ENCODE measurements around the gene RTL1. TPM values are rescaled to one million over a fixed set of nuclear protein-coding genes. Genes with fewer than 3 reads are reported as not detected.
A peak's percentile ranks its signal among the peaks of the same experiment; 100 is the strongest.

The RTL1 gene
- total RNA-seq, 1 donor from 2014 or later, result not detected

GRCh38 chr14:100884456-100884855, 19.1 kb downstream of the RTL1 start:
- H3K4me3 ChIP-seq, result no peak overlapping the region
- intact Hi-C loops (cut with micrococcal nuclease), result no loop called here
- DNase-seq, result peak; percentile 5
- H3K27me3 ChIP-seq (ENCODE audit: low read depth), result peaks cover 32% of the 10 kb centered on the region
- peaks cover 11% of the 10 kb centered on the region for H3K9me3 ChIP-seq (replicated peaks)
- no peaks in the 10 kb centered on the region for H3K4me1 ChIP-seq
- H3K27ac ChIP-seq (replicated peaks), result no peak overlapping the region
- TF ChIP-seq CTCF (IDR thresholded peaks at IDR 0.05; ENCODE audit: borderline replicate concordance), result no peak
- no peaks in the 10 kb centered on the region for H3K36me3 ChIP-seq

DNA sequence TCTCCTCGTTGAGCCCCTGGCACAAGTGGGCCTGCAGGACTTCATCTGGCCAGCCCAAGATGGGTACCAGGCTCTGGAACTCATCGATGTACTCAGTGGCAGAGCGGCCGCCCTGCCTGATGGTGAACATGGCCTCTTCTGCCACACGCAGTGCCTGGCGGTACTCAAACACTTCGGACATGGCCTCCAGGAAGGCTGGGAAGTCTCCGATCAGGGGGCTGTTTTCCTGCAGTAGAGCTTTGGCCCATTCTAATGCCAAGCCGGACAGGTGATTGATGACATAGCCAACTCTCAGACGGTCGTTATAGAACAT, 19.8 kb downstream of the RTL1 start:
- H3K9me3 ChIP-seq (replicated peaks), result peaks cover 11% of the 10 kb centered on the region
- H3K4me3 ChIP-seq, result no peak overlapping the region
- no peak for DNase-seq
- peaks cover 35% of the 10 kb centered on the region for H3K27me3 ChIP-seq (ENCODE audit: low read depth)
- intact Hi-C loops (cut with micrococcal nuclease), result no loop called here
- no peaks in the 10 kb centered on the region for H3K36me3 ChIP-seq
- no peaks in the 10 kb centered on the region for H3K4me1 ChIP-seq
- TF ChIP-seq CTCF (IDR thresholded peaks at IDR 0.05; ENCODE audit: borderline replicate concordance), result no peak
- no peak overlapping the region for H3K27ac ChIP-seq (replicated peaks)

DNA sequence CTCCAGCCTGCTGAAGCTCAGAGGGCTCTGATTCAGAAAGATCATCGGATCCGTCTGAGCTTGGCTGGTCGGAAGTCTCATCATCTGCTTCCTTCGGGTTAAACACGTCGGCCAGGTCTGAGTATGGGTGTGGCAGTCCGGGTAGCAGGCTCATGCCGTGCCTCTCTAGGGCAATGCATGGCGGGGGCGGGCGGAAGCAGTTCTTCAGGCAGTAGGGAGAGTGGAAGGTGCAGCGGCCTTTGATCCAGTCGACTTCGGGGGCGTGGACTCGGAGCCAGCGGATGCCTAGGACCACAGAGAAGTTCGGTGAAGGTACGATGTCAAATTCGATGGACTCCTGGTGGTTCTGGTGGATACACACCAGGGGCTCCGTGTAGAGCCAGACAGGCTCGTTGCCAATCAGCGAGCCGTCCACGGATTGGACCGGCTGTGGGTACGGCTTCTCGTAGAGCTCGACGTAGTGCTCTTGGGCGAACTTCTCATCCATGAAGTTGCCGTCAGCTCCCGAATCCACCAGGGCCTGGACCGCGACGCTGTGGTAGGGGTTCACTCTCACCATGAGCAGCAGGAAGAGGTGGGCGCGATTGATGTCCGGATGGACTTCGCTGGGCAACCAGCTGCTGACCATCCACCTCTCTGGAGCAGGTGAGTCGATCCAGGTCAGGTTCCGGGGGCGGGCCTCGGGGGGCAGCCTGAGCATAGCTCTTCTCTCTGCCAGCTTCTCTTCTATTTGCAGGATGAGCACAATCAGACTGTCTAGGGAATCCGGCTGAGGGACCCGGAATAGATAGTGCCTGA, 20.3 kb downstream of the RTL1 start:
- intact Hi-C loops (cut with micrococcal nuclease), result no loop called here
- Histone ChIP-seq H3K36me3 (no peaks in the 10 kb centered on the region), H3K4me3 (no peak overlapping the region), H3K27me3 (ENCODE audit: low read depth) (peaks cover 40% of the 10 kb centered on the region), H3K9me3 (replicated peaks) (peaks cover 11% of the 10 kb centered on the region), H3K4me1 (no peaks in the 10 kb centered on the region), H3K27ac (replicated peaks) (no peak overlapping the region)
- peak; percentile 8 for DNase-seq
- no peak for TF ChIP-seq CTCF (IDR thresholded peaks at IDR 0.05; ENCODE audit: borderline replicate concordance)

- Histone ChIP-seq H3K4me3 (no peak overlapping the region), H3K36me3 (no peaks in the 10 kb centered on the region), H3K4me1 (no peaks in the 10 kb centered on the region), H3K9me3 (replicated peaks) (peaks cover 11% of the 10 kb centered on the region), H3K27me3 (ENCODE audit: low read depth) (peaks cover 49% of the 10 kb centered on the region), H3K27ac (replicated peaks) (no peak overlapping the region)
- no peak for TF ChIP-seq CTCF (IDR thresholded peaks at IDR 0.05; ENCODE audit: borderline replicate concordance)
- peak; percentile 8 for DNase-seq
- intact Hi-C loops (cut with micrococcal nuclease), result no loop called here
These were observed 21.2 kb downstream of the RTL1 start for GRCh38 chr14:100882026-100882967.

DNA sequence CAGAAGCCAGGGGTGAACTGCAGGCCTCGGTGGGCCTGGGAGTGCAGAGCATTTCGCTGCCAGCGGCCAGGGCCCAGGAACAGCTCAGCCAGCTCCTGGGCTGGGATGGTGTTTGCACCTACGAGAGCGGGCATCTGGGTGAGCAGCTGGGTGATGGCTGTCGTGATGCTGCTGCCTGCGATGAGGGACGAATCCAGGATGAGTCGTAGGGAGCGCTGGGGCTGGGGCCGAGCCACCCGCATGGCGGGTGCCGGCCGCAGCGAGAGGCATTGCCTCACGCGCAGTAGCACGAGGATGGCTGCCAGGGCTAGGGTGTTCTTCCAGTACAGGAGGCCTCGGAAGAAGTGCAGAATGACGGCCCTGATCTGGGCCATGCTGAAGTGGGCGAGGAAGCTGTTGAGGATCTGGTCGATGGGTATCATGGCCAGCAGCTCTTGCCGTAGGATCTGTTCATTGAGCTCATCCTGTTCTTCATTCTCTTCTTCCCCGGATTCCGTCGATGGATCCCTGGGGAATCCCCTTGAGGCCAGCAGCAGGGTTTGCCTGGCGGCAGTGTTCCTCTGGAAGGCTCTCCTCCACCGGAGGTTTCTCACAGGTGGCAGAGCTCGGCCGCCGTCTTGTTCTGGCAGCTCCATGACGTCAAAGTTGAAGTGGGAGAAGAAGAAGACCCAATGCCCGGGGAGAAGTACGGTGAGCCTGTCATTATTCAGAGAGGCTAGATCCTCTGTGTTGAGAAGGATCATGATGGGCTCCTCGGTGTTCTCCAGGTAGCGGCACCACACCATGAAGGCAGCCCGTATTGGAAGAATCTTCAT, 22.1 kb downstream of the RTL1 start:
- intact Hi-C loops (cut with micrococcal nuclease), result no loop called here
- Histone ChIP-seq H3K27me3 (ENCODE audit: low read depth) (peaks cover 48% of the 10 kb centered on the region), H3K27ac (replicated peaks) (no peak overlapping the region), H3K4me3 (no peak overlapping the region), H3K9me3 (replicated peaks) (peaks cover 11% of the 10 kb centered on the region), H3K4me1 (no peaks in the 10 kb centered on the region), H3K36me3 (no peaks in the 10 kb centered on the region)
- DNase-seq, result no peak
- TF ChIP-seq CTCF (IDR thresholded peaks at IDR 0.05; ENCODE audit: borderline replicate concordance), result no peak

All from left ventricle myocardium inferior (tissue), 1 donor.